Epithelial cell of esophagus (primary cell): Measurements from ENCODE around the gene TPM3.
A peak's percentile ranks its signal among the peaks of the same experiment; 100 is the strongest.
"Not testable (repeated sequence)": the region's sequence is repeated elsewhere in the genome, so short reads cannot be mapped to it uniquely, and the experiment has no call there.

Experiments
- DNase-seq: peaks from one replicate; pipeline ENCODE4 v3.0.0; 2010; ENCODE audit warnings: low read depth
- H3K4me3 ChIP-seq: 2 replicates; pipeline ENCODE4 v1.5.1; 2011; ENCODE audit warnings: mild to moderate bottlenecking, low read length, control low read depth
- TF ChIP-seq, protein P1 (sequence below): IDR thresholded peaks from 2 replicates; pipeline ENCODE4 v1.5.1; 2011; ENCODE audit warnings: low read depth, mild to moderate bottlenecking, low read length, control low read depth, inconsistent platforms; ENCODE audit not compliant: insufficient read depth; ENCODE audit errors: missing control alignments

TPM3 gene

DNA sequence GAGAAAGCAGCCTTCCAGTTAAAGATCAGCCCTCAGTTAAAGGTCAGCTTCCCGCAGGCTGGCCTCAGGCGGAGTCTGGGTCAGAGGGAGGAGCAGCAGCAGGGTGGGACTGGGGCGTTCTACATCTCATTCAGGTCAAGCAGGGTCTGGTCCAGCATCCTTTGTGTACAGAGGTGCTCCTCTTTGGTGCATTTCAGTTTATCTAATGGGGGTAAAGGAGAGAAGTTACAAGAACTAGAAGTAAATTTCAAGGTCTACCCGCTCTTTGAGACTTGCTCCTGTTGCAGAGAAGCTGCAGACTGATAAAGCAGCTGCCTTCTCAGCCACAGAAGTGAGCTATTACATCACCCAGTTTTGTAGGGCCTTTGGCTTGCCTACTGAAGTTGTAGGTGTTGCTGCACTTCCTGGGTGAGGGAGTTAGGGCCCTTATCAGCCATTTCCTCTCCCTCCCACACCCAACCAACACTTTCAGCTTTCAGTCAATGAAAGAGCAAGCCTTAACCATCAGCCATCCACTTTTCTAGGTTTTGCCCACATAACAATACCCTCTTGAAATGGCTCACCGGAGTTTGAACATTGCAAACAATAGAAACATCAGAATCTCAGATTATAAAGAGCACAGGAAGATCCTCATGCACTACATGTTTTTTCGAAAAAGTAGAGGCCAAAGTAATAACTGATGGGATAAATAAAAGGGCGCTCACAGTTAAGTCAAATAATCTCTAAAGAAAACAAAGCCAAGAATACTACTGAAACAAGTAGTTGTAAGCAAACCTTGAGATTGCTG is 34.2 kb downstream of the TPM3 start:
- no peak overlapping the region for H3K4me3 ChIP-seq
- DNase-seq: peak; percentile 15
- TF ChIP-seq, protein P1, sequence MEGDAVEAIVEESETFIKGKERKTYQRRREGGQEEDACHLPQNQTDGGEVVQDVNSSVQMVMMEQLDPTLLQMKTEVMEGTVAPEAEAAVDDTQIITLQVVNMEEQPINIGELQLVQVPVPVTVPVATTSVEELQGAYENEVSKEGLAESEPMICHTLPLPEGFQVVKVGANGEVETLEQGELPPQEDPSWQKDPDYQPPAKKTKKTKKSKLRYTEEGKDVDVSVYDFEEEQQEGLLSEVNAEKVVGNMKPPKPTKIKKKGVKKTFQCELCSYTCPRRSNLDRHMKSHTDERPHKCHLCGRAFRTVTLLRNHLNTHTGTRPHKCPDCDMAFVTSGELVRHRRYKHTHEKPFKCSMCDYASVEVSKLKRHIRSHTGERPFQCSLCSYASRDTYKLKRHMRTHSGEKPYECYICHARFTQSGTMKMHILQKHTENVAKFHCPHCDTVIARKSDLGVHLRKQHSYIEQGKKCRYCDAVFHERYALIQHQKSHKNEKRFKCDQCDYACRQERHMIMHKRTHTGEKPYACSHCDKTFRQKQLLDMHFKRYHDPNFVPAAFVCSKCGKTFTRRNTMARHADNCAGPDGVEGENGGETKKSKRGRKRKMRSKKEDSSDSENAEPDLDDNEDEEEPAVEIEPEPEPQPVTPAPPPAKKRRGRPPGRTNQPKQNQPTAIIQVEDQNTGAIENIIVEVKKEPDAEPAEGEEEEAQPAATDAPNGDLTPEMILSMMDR: no peak

DNA sequence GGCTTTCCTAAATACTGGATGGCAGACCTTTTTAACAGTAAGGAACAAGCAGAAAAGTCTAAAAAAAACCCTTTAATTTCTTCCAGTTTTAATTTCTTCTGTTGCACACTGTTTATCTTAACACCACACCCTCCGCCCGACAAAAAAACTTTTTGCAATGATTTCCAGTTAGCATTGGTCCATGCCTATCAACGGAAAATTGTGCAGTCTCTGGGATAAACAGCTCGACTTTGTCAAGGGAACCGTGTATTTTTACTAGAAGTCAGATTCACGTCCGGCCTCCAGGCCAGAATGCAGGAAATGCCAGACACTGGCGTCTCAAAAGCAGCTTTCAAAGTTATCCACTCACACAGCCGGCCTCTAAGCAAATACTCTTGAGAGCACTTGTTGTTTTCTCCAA is 36.6 kb downstream of the TPM3 start:
- TF ChIP-seq, protein P1: no peak
- no peak for DNase-seq
- no peak overlapping the region for H3K4me3 ChIP-seq

DNA sequence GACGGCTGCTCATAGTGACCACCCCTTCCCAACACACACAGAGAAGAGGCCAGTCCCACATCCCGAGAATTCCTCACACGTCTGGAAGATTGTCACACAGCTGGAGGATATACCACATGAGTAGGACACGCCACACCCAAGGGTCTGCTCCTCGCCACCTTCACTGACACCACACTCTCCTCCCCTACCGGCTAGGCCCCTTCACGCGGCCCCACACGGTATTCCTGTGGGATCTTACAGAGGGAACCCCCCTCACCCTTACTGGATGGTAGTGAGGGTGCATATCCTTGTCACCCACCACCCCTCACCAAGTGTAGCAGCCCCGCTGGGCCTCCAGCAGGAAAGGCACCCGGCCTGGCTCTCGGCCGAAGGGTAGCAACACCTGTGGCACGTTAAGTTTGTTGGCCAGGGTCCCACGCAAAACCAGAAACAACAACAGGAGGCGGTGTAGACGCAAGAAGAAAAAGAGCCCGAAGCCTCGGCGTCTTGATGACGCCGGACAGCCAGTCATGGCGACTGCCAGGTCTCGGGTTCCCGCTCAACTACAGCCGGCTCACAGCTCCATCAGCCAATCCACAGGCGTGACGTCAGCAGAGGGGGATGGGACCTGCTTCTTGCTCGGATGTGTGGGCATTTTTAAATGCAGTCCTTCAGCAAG is 37.2 kb downstream of the TPM3 start, which contains the start of gene NUP210L:
Gene NUP210L (minus strand): TSS at position 540 of the 658 bp plus-strand sequence.
- no peak within 1 kb of the TSS for H3K4me3 ChIP-seq
- TF ChIP-seq, protein P1: no peak
- DNase-seq: peak; percentile 24

DNA sequence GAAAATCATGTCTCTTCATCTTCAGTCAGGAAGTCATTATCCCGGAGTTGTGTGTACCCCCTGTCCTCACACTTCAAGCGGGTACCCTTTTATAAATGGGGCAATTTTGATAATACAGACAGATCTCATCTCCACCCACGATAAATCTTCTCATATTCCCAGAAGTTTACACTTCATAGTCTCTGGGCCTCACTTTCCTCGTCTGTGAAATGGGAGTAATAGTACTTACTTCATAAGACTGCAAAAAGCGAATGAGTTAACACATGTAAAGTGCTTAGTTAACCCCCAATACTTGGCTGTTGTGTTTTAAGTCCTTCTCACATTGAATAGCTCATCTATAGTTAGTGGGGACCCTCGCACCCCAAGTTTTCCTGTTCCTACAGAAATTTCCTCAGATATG is 37.8 kb downstream of the TPM3 start:
- H3K4me3 ChIP-seq: no peak overlapping the region
- TF ChIP-seq, protein P1: no peak
- DNase-seq: no peak

DNA sequence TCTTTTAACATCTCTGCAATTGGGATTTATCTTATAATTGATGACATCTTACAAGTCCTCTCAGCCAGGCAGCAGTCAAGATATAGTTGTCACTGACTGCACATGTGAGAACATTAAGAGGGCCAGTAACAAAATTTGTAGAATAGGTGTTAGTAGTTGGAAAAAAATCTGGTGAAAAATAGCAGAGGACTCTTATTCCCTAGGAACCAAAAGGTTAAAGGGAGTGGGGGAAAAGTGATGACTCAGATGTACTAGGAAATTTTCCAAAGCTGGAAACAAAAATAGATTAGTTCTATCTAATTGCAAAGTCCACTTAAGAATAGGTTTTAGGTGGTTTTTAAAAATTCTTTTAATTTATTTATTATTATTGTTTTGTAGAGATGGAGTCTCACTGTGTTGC is 40.6 kb downstream of the TPM3 start:
- TF ChIP-seq, protein P1: no peak
- no peak for DNase-seq
- no peak overlapping the region for H3K4me3 ChIP-seq

DNA sequence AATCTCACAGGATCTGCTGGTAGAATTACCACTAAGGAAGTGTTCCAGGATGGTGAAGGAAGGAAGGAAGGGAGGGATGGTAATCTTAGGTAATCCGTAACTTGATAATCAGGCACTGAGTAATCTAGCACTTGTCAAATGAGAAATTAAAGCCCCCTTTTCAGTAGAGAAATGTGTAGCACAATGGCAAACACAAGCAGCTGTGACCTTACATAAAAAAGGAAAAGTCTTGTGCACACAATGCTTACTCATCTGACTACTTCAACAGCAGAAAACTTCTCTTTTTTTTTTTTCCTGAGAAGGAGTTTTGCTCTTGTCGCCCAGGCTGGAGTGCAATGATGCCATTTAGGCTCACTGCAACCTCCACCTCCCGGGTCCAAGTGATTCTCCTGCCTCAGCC is 43.1 kb downstream of the TPM3 start:
- no peak for DNase-seq
- H3K4me3 ChIP-seq: no peak overlapping the region
- TF ChIP-seq, protein P1: no peak

DNA sequence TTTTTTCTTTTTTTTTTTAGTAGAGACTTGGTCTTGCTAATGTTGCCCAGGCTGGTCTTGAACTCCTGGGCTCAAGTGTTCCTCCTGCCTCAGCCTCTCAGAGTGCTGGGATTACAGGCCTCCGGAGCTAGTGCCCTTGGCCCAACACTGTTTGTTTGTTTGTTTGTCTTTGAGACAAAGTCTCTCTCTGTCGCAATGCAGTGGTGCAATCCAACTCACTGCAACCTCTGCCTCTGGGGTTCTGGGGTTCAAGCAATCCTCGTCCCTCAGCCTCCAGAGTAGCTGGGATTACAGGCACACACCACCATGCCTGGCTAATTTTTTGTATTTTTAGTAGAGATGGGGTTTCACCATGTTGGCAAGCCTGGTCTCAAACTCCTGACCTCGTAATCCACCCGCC is 44.4 kb downstream of the TPM3 start:
- H3K4me3 ChIP-seq: not testable (repeated sequence)

More for the DNA sequence above, 44.4 kb downstream of the TPM3 start:
- not testable (repeated sequence) for DNase-seq
